ENCODE measurements around the gene KLF15.

DNA sequence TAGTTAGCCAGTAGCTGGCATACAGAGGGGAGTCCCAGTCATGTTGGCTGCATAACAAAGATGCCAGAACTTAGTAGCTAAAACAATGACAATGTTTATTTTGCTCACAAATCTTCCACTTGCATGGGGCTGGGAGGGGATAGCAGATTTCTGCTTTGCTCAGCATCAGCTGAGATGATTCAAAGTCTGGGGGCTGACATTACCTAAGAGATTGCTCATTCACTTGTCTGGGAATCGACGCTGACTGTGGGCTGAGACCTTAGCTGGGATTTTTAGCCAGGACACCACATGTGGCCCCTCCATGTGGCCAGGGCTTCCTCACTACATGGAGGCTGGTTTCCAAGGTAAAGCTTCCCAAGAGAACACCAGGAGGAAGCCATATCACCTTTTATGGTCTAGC lies 24.8 kb upstream of the KLF15 start:
- TF ChIP-seq, protein P1, sequence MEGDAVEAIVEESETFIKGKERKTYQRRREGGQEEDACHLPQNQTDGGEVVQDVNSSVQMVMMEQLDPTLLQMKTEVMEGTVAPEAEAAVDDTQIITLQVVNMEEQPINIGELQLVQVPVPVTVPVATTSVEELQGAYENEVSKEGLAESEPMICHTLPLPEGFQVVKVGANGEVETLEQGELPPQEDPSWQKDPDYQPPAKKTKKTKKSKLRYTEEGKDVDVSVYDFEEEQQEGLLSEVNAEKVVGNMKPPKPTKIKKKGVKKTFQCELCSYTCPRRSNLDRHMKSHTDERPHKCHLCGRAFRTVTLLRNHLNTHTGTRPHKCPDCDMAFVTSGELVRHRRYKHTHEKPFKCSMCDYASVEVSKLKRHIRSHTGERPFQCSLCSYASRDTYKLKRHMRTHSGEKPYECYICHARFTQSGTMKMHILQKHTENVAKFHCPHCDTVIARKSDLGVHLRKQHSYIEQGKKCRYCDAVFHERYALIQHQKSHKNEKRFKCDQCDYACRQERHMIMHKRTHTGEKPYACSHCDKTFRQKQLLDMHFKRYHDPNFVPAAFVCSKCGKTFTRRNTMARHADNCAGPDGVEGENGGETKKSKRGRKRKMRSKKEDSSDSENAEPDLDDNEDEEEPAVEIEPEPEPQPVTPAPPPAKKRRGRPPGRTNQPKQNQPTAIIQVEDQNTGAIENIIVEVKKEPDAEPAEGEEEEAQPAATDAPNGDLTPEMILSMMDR (IDR thresholded peaks at IDR 0.05) = no peak
- TF ChIP-seq EZH2 (IDR thresholded peaks at IDR 0.05; ENCODE audit: borderline replicate concordance, insufficient read depth, low read depth, low read length, poor library complexity, severe bottlenecking) = no peak

All from B cell (primary cell).